KMS-11 (cell line): ENCODE data around the gene GPC3.
"Not testable (repeated sequence)": the region's sequence is repeated elsewhere in the genome, so short reads cannot be mapped to it uniquely, and the experiment has no call there.

Experiments used
- H2AFZ ChIP-seq: fragments of 200-600 bp; sonication (generic); 2 replicates; pipeline ENCODE4 v1.6.1; 2016; ENCODE audit warnings: antibody characterized with exemption, mixed run types, low read depth
- H3K27ac ChIP-seq: fragments of 200-600 bp; sonication (generic); 2 replicates; pipeline ENCODE4 v1.6.1; 2016; ENCODE audit warnings: mild to moderate bottlenecking, mixed run types
- H3K27me3 ChIP-seq: fragments of 200-600 bp; sonication (generic); 2 replicates; pipeline ENCODE4 v1.6.1; 2017; ENCODE audit warnings: mild to moderate bottlenecking, low read depth, mixed run types, moderate library complexity; ENCODE audit not compliant: insufficient read depth
- H3K36me3 ChIP-seq: fragments of 200-600 bp; sonication (generic); 2 replicates; pipeline ENCODE4 v1.6.1; 2017; ENCODE audit warnings: mild to moderate bottlenecking, mixed run types; ENCODE audit not compliant: insufficient read depth
- H3K4me1 ChIP-seq: fragments of 200-600 bp; sonication (generic); 2 replicates; pipeline ENCODE4 v1.6.1; 2016; ENCODE audit warnings: mild to moderate bottlenecking, low read depth, mixed run types; ENCODE audit not compliant: poor library complexity, severe bottlenecking
- H3K4me2 ChIP-seq: fragments of 200-600 bp; sonication (generic); 2 replicates; pipeline ENCODE4 v1.7.0; 2016; ENCODE audit warnings: mild to moderate bottlenecking, mixed run types
- H3K4me3 ChIP-seq: fragments of 200-600 bp; sonication (generic); IDR thresholded peaks from 2 replicates; pipeline ENCODE4 v1.6.1; 2017; ENCODE audit warnings: low read depth, low read length, mixed read lengths; ENCODE audit not compliant: insufficient read depth
- H3K79me2 ChIP-seq: fragments of 200-600 bp; sonication (generic); 2 replicates; pipeline ENCODE4 v1.6.1; 2016; ENCODE audit warnings: low read depth, mixed run types; ENCODE audit not compliant: insufficient read depth
- H3K9ac ChIP-seq: fragments of 200-600 bp; sonication (generic); 2 replicates; pipeline ENCODE4 v1.6.1; 2016; ENCODE audit warnings: mild to moderate bottlenecking, mixed run types
- H4K20me1 ChIP-seq: fragments of 200-600 bp; sonication (generic); 2 replicates; pipeline ENCODE4 v1.6.1; 2016; ENCODE audit warnings: mild to moderate bottlenecking, mixed run types; ENCODE audit not compliant: insufficient read depth
- CTCF ChIP-seq: fragments of 200-600 bp; sonication (generic); conservative IDR thresholded peaks from 2 replicates; pipeline ENCODE4 v1.6.1; 2017; ENCODE audit warnings: low read depth, mild to moderate bottlenecking, antibody characterized with exemption, low read length, moderate library complexity, mixed read lengths

The GPC3 gene

GRCh38 chrX:133897593-133898163 lies 87.7 kb downstream of the GPC3 start:
- no peak for TF ChIP-seq CTCF
- no peaks in the 10 kb centered on the region for H3K36me3 ChIP-seq
- no peak overlapping the region for H2AFZ ChIP-seq
- no peaks in the 10 kb centered on the region for H4K20me1 ChIP-seq
- H3K9ac ChIP-seq = no peak overlapping the region
- H3K4me1 ChIP-seq = no peaks in the 10 kb centered on the region
- H3K79me2 ChIP-seq = no peaks in the 10 kb centered on the region
- H3K27me3 ChIP-seq = no peaks in the 10 kb centered on the region
- H3K4me3 ChIP-seq = no peak overlapping the region
- no peak overlapping the region for H3K27ac ChIP-seq
- no peak overlapping the region for H3K4me2 ChIP-seq

GRCh38 chrX:133892337-133892736 lies 93.1 kb downstream of the GPC3 start:
- Histone ChIP-seq H3K9ac (no peak overlapping the region), H3K4me2 (no peak overlapping the region), H4K20me1 (no peaks in the 10 kb centered on the region), H2AFZ (no peak overlapping the region), H3K4me3 (no peak overlapping the region), H3K27ac (no peak overlapping the region), H3K27me3 (no peaks in the 10 kb centered on the region), H3K79me2 (no peaks in the 10 kb centered on the region), H3K4me1 (no peaks in the 10 kb centered on the region), H3K36me3 (no peaks in the 10 kb centered on the region)
- no peak for TF ChIP-seq CTCF

DNA sequence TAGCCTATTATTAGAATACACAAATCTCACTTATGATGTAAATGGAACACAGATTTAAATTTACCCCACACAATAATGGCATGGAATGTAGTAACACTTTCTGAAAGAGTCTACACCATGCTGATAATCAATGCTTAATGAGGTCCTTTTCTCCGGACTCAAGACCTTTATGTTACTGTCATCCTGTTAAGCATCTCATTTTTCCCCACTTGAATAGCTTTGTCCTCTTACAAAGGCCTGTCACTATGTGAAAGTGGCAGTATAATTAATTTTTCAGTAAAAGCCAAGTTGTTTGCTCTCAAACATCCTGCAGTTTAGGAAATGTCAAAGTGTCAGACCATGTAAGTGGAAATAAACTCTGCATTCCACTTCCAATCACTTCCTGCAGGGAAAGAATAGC lies 96.4 kb downstream of the GPC3 start:
- no peak overlapping the region for H2AFZ ChIP-seq
- no peak for TF ChIP-seq CTCF
- H3K27me3 ChIP-seq = no peaks in the 10 kb centered on the region; the same call in 1 of the 2 replicates
- no peaks in the 10 kb centered on the region for H3K36me3 ChIP-seq
- no peaks in the 10 kb centered on the region for H4K20me1 ChIP-seq
- H3K4me3 ChIP-seq = no peak overlapping the region
- no peaks in the 10 kb centered on the region for H3K4me1 ChIP-seq
- no peak overlapping the region for H3K9ac ChIP-seq
- H3K4me2 ChIP-seq = no peak overlapping the region
- H3K27ac ChIP-seq = no peak overlapping the region
- no peaks in the 10 kb centered on the region for H3K79me2 ChIP-seq

GRCh38 chrX:133888084-133888483 lies 97.3 kb downstream of the GPC3 start:
- H3K79me2 ChIP-seq, H3K4me1 ChIP-seq, H3K27me3 ChIP-seq, H3K4me2 ChIP-seq, H3K4me3 ChIP-seq, H3K9ac ChIP-seq, H4K20me1 ChIP-seq, H2AFZ ChIP-seq, H3K27ac ChIP-seq, H3K36me3 ChIP-seq: not testable (repeated sequence)

DNA sequence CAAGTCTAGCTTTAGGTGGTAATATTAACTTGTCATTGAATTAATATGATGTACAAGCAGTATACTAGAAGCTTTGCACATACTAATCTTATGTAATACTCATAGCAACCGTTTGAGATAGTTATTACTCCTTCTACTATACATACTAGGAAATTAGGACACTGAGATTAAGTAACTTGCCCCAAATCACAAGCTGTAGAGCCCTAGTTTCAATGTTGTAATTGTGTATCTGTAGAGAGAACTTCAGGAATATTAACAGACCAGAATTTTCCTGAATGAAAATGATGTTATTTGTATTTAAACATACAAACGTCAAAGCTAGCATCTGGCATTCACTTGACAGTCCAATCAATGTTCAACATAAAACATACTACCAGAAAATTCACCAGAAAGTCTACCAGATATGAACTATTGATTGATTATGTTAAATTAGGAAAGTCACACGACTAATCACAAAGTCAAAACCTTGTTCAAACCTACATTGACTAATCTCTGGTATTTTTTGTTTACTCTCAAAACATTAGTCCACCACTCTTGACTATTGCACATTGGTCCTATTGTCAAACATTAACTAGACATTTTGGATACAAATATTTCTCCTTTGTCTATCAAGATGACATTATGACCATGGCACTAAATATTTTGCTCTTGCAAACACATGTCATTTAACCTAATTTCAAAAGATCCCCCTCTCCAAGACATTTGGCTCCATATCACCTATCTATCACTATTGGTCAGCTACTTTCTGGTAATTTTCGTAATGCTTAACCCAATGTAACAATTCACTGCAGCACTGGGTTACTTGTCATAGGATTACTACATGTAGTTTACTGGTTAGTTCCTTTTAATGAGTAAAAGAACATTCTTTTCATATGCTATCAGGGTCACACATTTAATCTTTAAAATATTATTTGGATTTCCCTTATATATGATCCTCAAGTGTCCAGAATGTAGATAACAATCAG lies 100.7 kb downstream of the GPC3 start:
- Histone ChIP-seq H2AFZ (no peak overlapping the region), H3K4me3 (no peak overlapping the region), H3K4me2 (no peak overlapping the region), H3K27me3 (peaks cover 17% of the 10 kb centered on the region), H3K79me2 (no peaks in the 10 kb centered on the region), H3K9ac (no peak overlapping the region), H3K4me1 (no peaks in the 10 kb centered on the region), H3K36me3 (no peaks in the 10 kb centered on the region), H4K20me1 (no peaks in the 10 kb centered on the region), H3K27ac (no peak overlapping the region)
- TF ChIP-seq CTCF = no peak
